Body of pancreas (tissue), 4 donors: ENCODE measurements around the gene OOSP4A. TPM values are rescaled to one million over a fixed set of nuclear protein-coding genes. Genes with fewer than 3 reads are reported as not detected.

ENCODE experiments used
- ATAC-seq: fragments of 150-250 bp; one replicate; pipeline ENCODE4 v1.9.1; 2016
- DNase-seq, 4 donors: peaks; one replicate each; pipeline ENCODE4 v3.0.0-alpha.2; 2019
- H3K27ac ChIP-seq, 4 donors: fragments of 200-600 bp; sonication (generic); 1 replicate in 3 of 4; 2 replicates in 1 of 4; pipeline versions ENCODE4 v1.5.1 to v1.6.1; 2016 to 2019; ENCODE audit warnings: mild to moderate bottlenecking in 1 of 4, mixed read lengths in 1 of 4, moderate library complexity in 1 of 4
- H3K27me3 ChIP-seq, 2 donors: fragments of 200-600 bp; sonication (generic); one replicate each; pipeline ENCODE4 v1.6.0; 2016; ENCODE audit warnings: mild to moderate bottlenecking in 1 of 2
- H3K36me3 ChIP-seq, 2 donors: fragments of 200-600 bp; sonication (generic); replicated peaks in 1 of 2; 2 replicates each; pipeline ENCODE4 v1.5.1; 2016; ENCODE audit warnings: low read depth in 2 of 2; ENCODE audit not compliant: insufficient read depth in 1 of 2
- H3K4me1 ChIP-seq: fragments of 200-600 bp; sonication (generic); one replicate; pipeline ENCODE4 v1.6.0; 2016
- H3K4me3 ChIP-seq, 2 donors: fragments of 200-600 bp; sonication (generic); 1 replicate in 1 of 2; 2 replicates in 1 of 2; pipeline ENCODE4 v1.5.1; 2016 to 2019
- H3K9me3 ChIP-seq, 3 donors: fragments of 200-600 bp; sonication (generic); 1 replicate in 2 of 3; 2 replicates in 1 of 3; pipeline ENCODE4 v1.5.1; 2016
- POLR2A ChIP-seq, 3 donors: fragments of 450-650 bp; IDR thresholded peaks; one replicate each; pipeline ENCODE4 v1.6.1; 2016; ENCODE audit warnings: antibody characterized with exemption in 3 of 3, mild to moderate bottlenecking in 2 of 3
- WGBS, 2 donors: methylation state at CpG; one replicate each; pipeline ENCODE4 v1.1.5; 2017; 5-methylcytosine and 5-hydroxymethylcytosine counted together
- intact Hi-C: fragments of 100-400 bp; cut with DNase I; formaldehyde crosslinking; loops from one replicate; pipeline ENCODE4 v1.15.1; 2023
- total RNA-seq, 2 donors: library from RNA; depleted of rRNA; stranded (reverse); fragments of >200 nt; gene quantifications; one replicate each; pipeline ENCODE4 v1.1.0, GENCODE V29; 2016
- TF ChIP-seq, protein P1 (sequence below), 7 experiments: fragments of 450-650 bp in 4 of 7; fragments of 200-600 bp in 3 of 7; sonication (generic) in 3 of 7; IDR thresholded peaks; one replicate each; pipeline ENCODE4 v1.5.1; 2016 to 2019; ENCODE audit warnings: antibody characterized with exemption in 7 of 7

The OOSP4A gene
- total RNA-seq, 2 donors from 2014 or later = not detected

DNA sequence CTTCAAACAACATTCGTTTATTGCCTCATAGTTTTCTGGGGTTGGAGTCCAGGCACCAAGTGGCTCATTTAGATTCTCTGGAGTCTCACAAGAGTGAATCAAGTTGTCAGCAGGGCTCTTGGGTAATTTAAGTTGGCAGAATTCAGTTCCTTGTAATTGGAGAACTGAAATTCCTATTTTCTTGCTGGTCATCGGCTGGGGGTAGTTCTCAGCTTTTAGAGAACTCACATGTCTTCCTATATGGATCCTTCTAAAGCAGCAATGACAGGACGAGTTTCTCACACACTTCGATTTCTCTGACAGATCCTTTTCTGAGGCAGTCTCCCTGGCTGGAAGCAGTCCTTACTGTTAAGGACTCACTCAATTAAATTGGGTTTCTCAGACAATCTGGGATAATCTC is 35.9 kb downstream of the OOSP4A start:
- ATAC-seq (no peak), DNase-seq (no peak)
- intact Hi-C loops = no loop called here
- Histone ChIP-seq H3K27me3 (no peaks in the 10 kb centered on the region), H3K27ac (no peak overlapping the region), H3K4me1 (no peaks in the 10 kb centered on the region), H3K9me3 (no peaks in the 10 kb centered on the region), H3K36me3 (no peaks in the 10 kb centered on the region), H3K4me3 (no peak overlapping the region)
- TF ChIP-seq POLR2A (IDR thresholded peaks at IDR 0.05) = no peak
- TF ChIP-seq, protein P1, sequence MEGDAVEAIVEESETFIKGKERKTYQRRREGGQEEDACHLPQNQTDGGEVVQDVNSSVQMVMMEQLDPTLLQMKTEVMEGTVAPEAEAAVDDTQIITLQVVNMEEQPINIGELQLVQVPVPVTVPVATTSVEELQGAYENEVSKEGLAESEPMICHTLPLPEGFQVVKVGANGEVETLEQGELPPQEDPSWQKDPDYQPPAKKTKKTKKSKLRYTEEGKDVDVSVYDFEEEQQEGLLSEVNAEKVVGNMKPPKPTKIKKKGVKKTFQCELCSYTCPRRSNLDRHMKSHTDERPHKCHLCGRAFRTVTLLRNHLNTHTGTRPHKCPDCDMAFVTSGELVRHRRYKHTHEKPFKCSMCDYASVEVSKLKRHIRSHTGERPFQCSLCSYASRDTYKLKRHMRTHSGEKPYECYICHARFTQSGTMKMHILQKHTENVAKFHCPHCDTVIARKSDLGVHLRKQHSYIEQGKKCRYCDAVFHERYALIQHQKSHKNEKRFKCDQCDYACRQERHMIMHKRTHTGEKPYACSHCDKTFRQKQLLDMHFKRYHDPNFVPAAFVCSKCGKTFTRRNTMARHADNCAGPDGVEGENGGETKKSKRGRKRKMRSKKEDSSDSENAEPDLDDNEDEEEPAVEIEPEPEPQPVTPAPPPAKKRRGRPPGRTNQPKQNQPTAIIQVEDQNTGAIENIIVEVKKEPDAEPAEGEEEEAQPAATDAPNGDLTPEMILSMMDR (IDR thresholded peaks at IDR 0.05) = no peak
- WGBS, 2 donors = 80 to 81% methylated on average over 4 of the region's 4 CpGs

DNA sequence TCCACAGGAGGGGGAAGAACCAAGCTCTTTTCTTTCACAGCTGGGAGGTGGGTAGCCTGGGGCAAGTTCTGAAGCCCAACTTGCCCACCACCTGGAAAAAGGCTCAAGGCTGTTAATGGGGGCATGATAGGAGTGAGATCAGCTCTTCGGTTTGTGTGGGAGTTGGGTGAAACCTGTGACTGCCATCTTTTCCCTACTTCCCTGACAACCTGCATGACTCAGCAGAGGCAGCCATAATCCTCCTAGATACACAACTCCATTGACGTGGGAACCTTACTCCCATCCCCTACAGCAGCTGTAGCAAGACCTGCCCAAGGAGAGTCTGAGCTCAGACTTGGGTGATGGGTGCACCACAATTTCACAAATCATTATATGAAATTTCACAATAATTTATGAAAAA is 39.9 kb downstream of the OOSP4A start:
- WGBS, 2 donors = 77 to 83% methylated on average over 2 of the region's 2 CpGs
- no peaks in the 10 kb centered on the region for H3K27me3 ChIP-seq
- no peak for DNase-seq
- ATAC-seq = no peak
- H3K4me3 ChIP-seq = no peak overlapping the region
- H3K9me3 ChIP-seq = no peaks in the 10 kb centered on the region
- TF ChIP-seq POLR2A (IDR thresholded peaks at IDR 0.05) = no peak
- TF ChIP-seq, protein P1 (IDR thresholded peaks at IDR 0.05) = no peak
- intact Hi-C loops = no loop called here
- H3K27ac ChIP-seq = no peak overlapping the region
- H3K4me1 ChIP-seq = no peaks in the 10 kb centered on the region
- no peaks in the 10 kb centered on the region for H3K36me3 ChIP-seq

DNA sequence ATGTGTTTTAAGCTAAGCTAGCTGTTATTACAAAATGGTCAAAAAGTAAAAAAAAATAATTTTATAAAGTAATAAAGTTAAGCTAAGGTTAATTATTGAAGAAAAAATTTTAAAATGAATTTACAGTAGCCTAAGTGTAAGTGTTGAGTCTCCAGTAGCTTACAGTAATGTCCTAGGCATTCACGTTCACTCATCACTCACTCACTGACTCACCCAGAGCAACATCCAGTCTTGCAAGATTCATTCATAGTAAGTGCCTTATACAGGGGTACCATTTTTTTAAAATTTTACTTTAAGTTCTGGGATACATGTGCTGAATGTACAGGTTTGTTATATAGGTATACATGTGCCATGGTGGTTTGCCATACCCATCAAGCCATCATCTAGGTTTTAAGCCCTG is 41.5 kb downstream of the OOSP4A start:
- intact Hi-C loops = no loop called here
- no peak for TF ChIP-seq POLR2A (IDR thresholded peaks at IDR 0.05)
- TF ChIP-seq, protein P1 (IDR thresholded peaks at IDR 0.05) = no peak
- ATAC-seq = no peak

DNA sequence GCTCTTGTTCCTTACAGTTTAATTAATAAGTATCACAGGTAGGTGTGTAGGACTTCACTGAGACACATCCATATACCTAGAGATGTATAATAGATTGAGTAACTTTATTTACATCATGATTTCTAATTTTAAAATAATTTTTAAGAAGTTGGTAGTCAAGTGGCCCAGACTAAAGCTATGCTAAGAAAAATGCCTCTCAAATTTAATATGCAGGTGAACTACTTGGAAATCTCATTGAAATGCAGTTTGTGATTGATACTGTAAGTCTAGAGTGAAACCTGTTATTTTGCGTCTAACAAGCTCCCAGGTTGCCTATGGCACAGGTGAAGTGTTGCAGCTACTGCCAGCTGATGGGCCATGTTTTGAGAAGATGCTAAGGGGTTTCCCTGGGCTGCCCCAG is 53.0 kb downstream of the OOSP4A start, which contains the start of gene OOSP4B:
Gene OOSP4B, plus strand, starts transcription at position 301 of the 400 bp plus-strand sequence.
- intact Hi-C loops = no loop called here
- ATAC-seq (no peak), DNase-seq (no peak)
- no peak within 1 kb of the TSS for H3K27ac ChIP-seq
- H3K4me3 ChIP-seq = no peak within 1 kb of the TSS
- H3K9me3 ChIP-seq = no peaks in the 10 kb centered on the region
- H3K4me1 ChIP-seq = no peaks in the 10 kb centered on the region
- WGBS, 2 donors = 96 to 100% methylated on average over 1 of the region's 1 CpG
- TF ChIP-seq POLR2A (IDR thresholded peaks at IDR 0.05) = no peak
- TF ChIP-seq, protein P1 (IDR thresholded peaks at IDR 0.05) = no peak
- no peaks in the 10 kb centered on the region for H3K36me3 ChIP-seq
- H3K27me3 ChIP-seq = no peaks in the 10 kb centered on the region

More for the DNA sequence above, 41.5 kb downstream of the OOSP4A start:
- Histone ChIP-seq H3K36me3 (no peaks in the 10 kb centered on the region), H3K27ac (no peak overlapping the region), H3K4me3 (no peak overlapping the region), H3K4me1 (no peaks in the 10 kb centered on the region), H3K9me3 (no peaks in the 10 kb centered on the region), H3K27me3 (no peaks in the 10 kb centered on the region)
- WGBS, 2 donors = 90 to 96% methylated on average over 1 of the region's 1 CpG
- no peak for DNase-seq

DNA sequence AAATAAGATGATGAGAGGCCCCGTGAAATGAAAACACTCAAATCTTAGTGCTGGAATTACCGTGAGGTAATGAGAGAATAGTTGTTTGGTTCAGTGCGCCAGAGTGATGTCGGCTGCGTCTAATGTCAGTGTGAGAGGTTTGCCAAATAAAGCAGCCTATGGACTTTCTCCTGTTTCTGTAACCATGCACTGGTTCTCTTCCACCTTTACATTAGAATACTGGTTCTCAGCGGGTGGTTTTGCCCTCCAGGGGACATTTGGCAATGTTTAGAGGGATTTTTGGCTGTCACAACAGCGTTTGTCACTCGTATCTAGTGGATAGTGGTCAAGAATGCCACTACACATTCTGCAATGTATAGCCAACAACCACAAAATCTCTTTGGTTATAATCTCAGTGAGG is 54.2 kb downstream of the OOSP4A start:
- no peaks in the 10 kb centered on the region for H3K9me3 ChIP-seq
- no peak overlapping the region for H3K27ac ChIP-seq
- no peaks in the 10 kb centered on the region for H3K27me3 ChIP-seq
- no peaks in the 10 kb centered on the region for H3K4me1 ChIP-seq
- DNase-seq (no peak), ATAC-seq (no peak)
- WGBS, 2 donors = 81 to 83% methylated on average over 8 of the region's 8 CpGs
- no peaks in the 10 kb centered on the region for H3K36me3 ChIP-seq
- TF ChIP-seq, protein P1 (IDR thresholded peaks at IDR 0.05) = no peak
- TF ChIP-seq POLR2A (IDR thresholded peaks at IDR 0.05) = no peak
- intact Hi-C loops = no loop called here
- H3K4me3 ChIP-seq = no peak overlapping the region
